ENCODE measurements around the gene PARD3B. TPM values are rescaled to one million over a fixed set of nuclear protein-coding genes. Genes with fewer than 3 reads are reported as not detected.

Gene PARD3B
- total and polyA plus RNA-seq, 2 experiments from 2014 or later = 3.5 to 4.4 TPM

GRCh38 chr2:205585449-205586383 is 1040.4 kb downstream of the PARD3B start:
- H2AFZ ChIP-seq = no peak overlapping the region
- H3K27ac Mint-ChIP-seq = no peak overlapping the region
- DNase-seq (ENCODE audit: low spot score) = no peak

More at GRCh38 chr2:205585449-205586383, 1040.4 kb downstream of the PARD3B start:
- H3K27me3 ChIP-seq (ENCODE audit: insufficient read depth) = no peaks in the 10 kb centered on the region
- no peaks in the 10 kb centered on the region for H3K4me1 ChIP-seq (ENCODE audit: insufficient read depth)
- H3K4me2 ChIP-seq = no peak overlapping the region
- H4K20me1 ChIP-seq (replicated peaks; ENCODE audit: insufficient read depth) = no peaks in the 10 kb centered on the region
- H3F3A ChIP-seq (replicated peaks; ENCODE audit: low read depth) = no peaks in the 10 kb centered on the region
- H3K9me2 ChIP-seq (ENCODE audit: insufficient read depth) = peaks cover 9% of the 10 kb centered on the region; the same call in 1 of the 2 replicates
- no peaks in the 10 kb centered on the region for H3K27me3 Mint-ChIP-seq (ENCODE audit: insufficient read depth, low read depth, poor library complexity)
- H3K36me3 Mint-ChIP-seq (ENCODE audit: low read depth) = no peaks in the 10 kb centered on the region
- H3K4me3 Mint-ChIP-seq = no peak overlapping the region
- H3K9me3 Mint-ChIP-seq = no peaks in the 10 kb centered on the region
- TF ChIP-seq EZH2phosphoT487 (IDR thresholded peaks at IDR 0.05; ENCODE audit: unreplicated experiment) (no peak), ETS1 (IDR thresholded peaks at IDR 0.05) (no peak), ZNF462 (CRISPR knock-in tag; IDR thresholded peaks at IDR 0.05) (no peak), ZNF331 (CRISPR knock-in tag; IDR thresholded peaks at IDR 0.05; ENCODE audit: low read depth) (no peak), ZNF114 (CRISPR knock-in tag; IDR thresholded peaks at IDR 0.05) (no peak), STAT1 (IDR thresholded peaks at IDR 0.05; ENCODE audit: unreplicated experiment) (no peak), REST (IDR thresholded peaks at IDR 0.05; ENCODE audit: unreplicated experiment) (no peak), CREB1 (CRISPR knock-in tag; IDR thresholded peaks at IDR 0.05; ENCODE audit: low read depth) (no peak), JUNB (IDR thresholded peaks at IDR 0.05; ENCODE audit: unreplicated experiment) (no peak), POLR2AphosphoS5 (IDR thresholded peaks at IDR 0.05; ENCODE audit: low read depth) (no peak), EZH2 (IDR thresholded peaks at IDR 0.05; ENCODE audit: low read depth, unreplicated experiment) (no peak)
- ATAC-seq = no peak
- H3K79me2 ChIP-seq (replicated peaks; ENCODE audit: insufficient read depth) = no peaks in the 10 kb centered on the region
- no peak overlapping the region for H3K4me3 ChIP-seq
- no peaks in the 10 kb centered on the region for H3K36me3 ChIP-seq (ENCODE audit: insufficient read depth)
- no peak overlapping the region for H3K27ac ChIP-seq (ENCODE audit: low read depth)
- H3K4me1 Mint-ChIP-seq = no peaks in the 10 kb centered on the region
